Ovary (tissue), 9 donors: ENCODE measurements around the gene TEDC1. TPM values are rescaled to one million over a fixed set of nuclear protein-coding genes. Genes with fewer than 3 reads are reported as not detected.
A peak's percentile ranks its signal among the peaks of the same experiment; 100 is the strongest.

Experiments
- DNase-seq, 5 donors: peaks; one replicate each; pipeline ENCODE4 v3.0.0-alpha.2; 2019 to 2020
- H3K27ac ChIP-seq, 2 donors: fragments of 200-600 bp; one replicate each; pipeline versions ENCODE4 v1.5.1 to v1.8.0; 2019 to 2022
- H3K27me3 ChIP-seq: fragments of 200-600 bp; one replicate; pipeline ENCODE4 v1.8.0; 2022
- H3K36me3 ChIP-seq: fragments of 200-600 bp; sonication (generic); one replicate; pipeline ENCODE4 v1.5.1; 2019
- H3K4me1 ChIP-seq: one replicate; pipeline ENCODE4 v1.8.1; 2013; ENCODE audit warnings: mild to moderate bottlenecking, moderate library complexity; ENCODE audit not compliant: insufficient read depth
- H3K4me3 ChIP-seq: fragments of 200-600 bp; sonication (generic); one replicate; pipeline ENCODE4 v1.5.1; 2017
- H3K9me3 ChIP-seq, 2 donors: fragments of 200-600 bp in 1 of 2; sonication (generic) in 1 of 2; one replicate each; pipeline versions ENCODE4 v1.5.1 to v1.8.1; 2013 to 2019; ENCODE audit warnings: mild to moderate bottlenecking in 1 of 2, moderate library complexity in 1 of 2
- CTCF ChIP-seq, 3 donors: fragments of 450-650 bp in 2 of 3; fragments of 200-600 bp in 1 of 3; IDR thresholded peaks; one replicate each; pipeline versions ENCODE4 v1.5.1 to v1.8.0; 2016 to 2022; ENCODE audit warnings: antibody characterized with exemption in 3 of 3, mild to moderate bottlenecking in 1 of 3
- EP300 ChIP-seq: sonication (generic); formaldehyde crosslinking; IDR thresholded peaks from one replicate; pipeline ENCODE4 v1.6.1; 2017; ENCODE audit warnings: antibody characterized with exemption
- POLR2A ChIP-seq: fragments of 450-650 bp; IDR thresholded peaks from one replicate; pipeline ENCODE4 v1.6.1; 2017; ENCODE audit warnings: antibody characterized with exemption, mild to moderate bottlenecking, moderate library complexity
- WGBS, 3 donors: extraction: QIAGEN DNeasy Blood & Tissue Kit in 1 of 3; methylation state at CpG; one replicate each; pipeline versions ENCODE4 v1.1.5 to v1.1.7; 2013 to 2017; 5-methylcytosine and 5-hydroxymethylcytosine counted together
- intact Hi-C, 4 donors: fragments of 100-400 bp; cut with DNase I; formaldehyde crosslinking; loops; one replicate each; pipeline versions ENCODE4 v1.11.0 to v1.15.1; 2022 to 2023
- polyA plus RNA-seq, 2 donors: library from polyadenylated mRNA; stranded (reverse); fragments of 200-250 nt in 1 of 2; fragments of 350-450 nt in 1 of 2; fragmentation: Illumina TruSeq in 1 of 2; extraction: RNeasy Lipid Tissue Mini Kit (QIAGEN cat#74804) in 1 of 2; gene quantifications; one replicate each; pipeline ENCODE4 v1.2.3, GENCODE V29; 2013 to 2014
- total RNA-seq, 7 donors: library from RNA; depleted of rRNA in 2 of 7; stranded (reverse); fragments of >200 nt in 2 of 7; fragmentation: NEBNext Ultra II Directional in 3 of 7; extraction: Animal tissue kit (Norgen Biotek cat#: 25700) in 3 of 7; gene quantifications; one replicate each; pipeline versions ENCODE4 v1.1.0 to v1.2.4, GENCODE V29; 2016 to 2023
- donor health status: DM: no; HTN: no; CAD: no; lungs with moderate emphysema.
- donor health status: DM: no; HTN: no; CAD: no.
- donor health status: Bipolar disorder and iron deficiency.
- donor health status: DM: yes; HTN: yes; CAD: no.
- donor health status: DM: no; HTN: no; CAD: no.
- donor health status: DM: yes; HTN: yes; CAD: no.

TEDC1 gene
- total and polyA plus RNA-seq, 9 donors = 2.6 to 8.2 (median 3.8) TPM; not detected in 1

GRCh38 chr14:105475269-105476096 lies 15.6 kb upstream of the TEDC1 start:
- TF ChIP-seq POLR2A = no peak
- TF ChIP-seq EP300 = no peak
- no peak for TF ChIP-seq CTCF (IDR thresholded peaks at IDR 0.05)
- H3K27me3 ChIP-seq = no peaks in the 10 kb centered on the region
- no peaks in the 10 kb centered on the region for H3K9me3 ChIP-seq
- WGBS, 3 donors = 2 to 6% (median 3%) methylated on average over 33 to 48 of the region's 48 CpGs
- H3K4me3 ChIP-seq = peak overlapping the region; percentile 45
- peaks cover 17% of the 10 kb centered on the region for H3K4me1 ChIP-seq
- no peaks in the 10 kb centered on the region for H3K36me3 ChIP-seq
- intact Hi-C loops = loop anchor here in 2 of 4 donors (10.0 kb wide), 2 partner anchors 51 to 61 kb away; partner anchors contain the start of gene MTA1 (in 1 of the 2)
- H3K27ac ChIP-seq = peak overlapping the region in 1 of 2 donors; percentile 74
- DNase-seq = peak; percentile 71 to 80 (median 77)

- H3K4me3 ChIP-seq = peak overlapping the region; percentile 45
- intact Hi-C loops = loop anchor here in 2 of 4 donors (10.0 kb wide), 2 partner anchors 51 to 61 kb away; partner anchors contain the start of gene MTA1 (in 1 of the 2)
- DNase-seq = peak in 3 of 5 donors; percentile 37 to 64 (median 63)
- 15 to 30% (median 22%) methylated on average over 18 to 21 of the region's 21 CpGs for WGBS, 3 donors
- H3K27me3 ChIP-seq = no peaks in the 10 kb centered on the region
- no peaks in the 10 kb centered on the region for H3K36me3 ChIP-seq
- peak overlapping the region in 1 of 2 donors; percentile 74 for H3K27ac ChIP-seq
- TF ChIP-seq POLR2A (no peak), CTCF (IDR thresholded peaks at IDR 0.05) (no peak)
- H3K4me1 ChIP-seq = peaks cover 19% of the 10 kb centered on the region
- no peaks in the 10 kb centered on the region for H3K9me3 ChIP-seq
These were observed 14.8 kb upstream of the TEDC1 start for GRCh38 chr14:105476097-105476830.

- WGBS, 3 donors = 63 to 72% (median 71%) methylated on average over 16 of the region's 16 CpGs
- H3K4me1 ChIP-seq = peaks cover 25% of the 10 kb centered on the region
- intact Hi-C loops = loop anchor here in 2 of 4 donors (10.0 kb wide), 2 partner anchors 52 to 62 kb away; partner anchors contain the start of gene MTA1 (in 1 of the 2)
These were observed 14.0 kb upstream of the TEDC1 start for GRCh38 chr14:105476831-105477659.

More at GRCh38 chr14:105476831-105477659, 14.0 kb upstream of the TEDC1 start:
- Histone ChIP-seq H3K36me3 (no peaks in the 10 kb centered on the region), H3K9me3 (no peaks in the 10 kb centered on the region), H3K27me3 (no peaks in the 10 kb centered on the region), H3K4me3 (no peak overlapping the region), H3K27ac (no peak overlapping the region)
- DNase-seq = peak in 1 of 5 donors; percentile 41
- TF ChIP-seq POLR2A (no peak), CTCF (IDR thresholded peaks at IDR 0.05) (no peak), EP300 (no peak)
